MM.1S (cell line): ENCODE measurements around the gene PARD3.

Experiments
- CTCF ChIP-seq: fragments of 300-600 bp; sonication (generic); IDR thresholded peaks from 2 replicates; pipeline ENCODE4 v1.5.1; 2016; ENCODE audit warnings: antibody characterized with exemption, low read length, mixed read lengths
- EZH2 ChIP-seq: fragments of 300-600 bp; sonication (generic); optimal IDR thresholded peaks from 2 replicates; pipeline ENCODE3; 2017; ENCODE audit warnings: low read depth, mild to moderate bottlenecking, antibody characterized with exemption, low read length, mixed read lengths
- EZH2phosphoT487 ChIP-seq: fragments of 300-600 bp; sonication (generic); IDR thresholded peaks from 2 replicates; pipeline ENCODE4 v1.6.1; 2018; ENCODE audit warnings: antibody characterized with exemption, low read length

GRCh38 chr10:34407324-34407805 lies 407.7 kb downstream of the PARD3 start:
- TF ChIP-seq CTCF, result no peak
- TF ChIP-seq EZH2, result no peak
- no peak for TF ChIP-seq EZH2phosphoT487
